SK-N-SH (cell line): Measurements from ENCODE around the gene LGR6. TPM values are rescaled to one million over a fixed set of nuclear protein-coding genes. Genes with fewer than 3 reads are reported as not detected.

Source experiments
- CTCF ChIA-PET: fragments of 300-600, 350-600 bp; formaldehyde crosslinking; extraction: SDS; loops from one replicate; lab custom pipeline; 2021; lab: Yijun Ruan, JAX
- POLR2A ChIA-PET: fragments of 350-600 bp; sonication (Branson Sonifier 250); formaldehyde crosslinking; extraction: SDS; loops from one replicate; lab custom pipeline; 2020; ENCODE audit warnings: antibody characterized with exemption, inconsistent platforms; lab: Yijun Ruan, JAX
- DNase-seq: peaks from one replicate; pipeline ENCODE4 v3.0.0; 2012
- H2AFZ ChIP-seq: fragments of 200-600 bp; sonication (generic); 2 replicates; pipeline ENCODE4 v1.8.1; 2016; ENCODE audit warnings: antibody characterized with exemption, mild to moderate bottlenecking, low read depth
- H3F3A ChIP-seq: fragments of 200-600 bp; sonication (generic); replicated peaks from 2 replicates; pipeline ENCODE3; 2016; ENCODE audit warnings: antibody characterized with exemption, mild to moderate bottlenecking; ENCODE audit not compliant: insufficient read depth
- H3K27ac ChIP-seq, 2 experiments: fragments of 200-500 bp in 1 of 2; fragments of 200-600 bp in 1 of 2; sonication (Bioruptor generic) in 1 of 2; sonication (generic), shearing (Covaris generic) in 1 of 2; 2 replicates each; pipeline versions ENCODE4 v1.5.1 to v1.6.1; 2014 to 2016; ENCODE audit warnings: low read depth in 2 of 2, inconsistent platforms in 1 of 2, low read length in 1 of 2, mild to moderate bottlenecking in 1 of 2, mixed read lengths in 1 of 2
- H3K27me3 ChIP-seq: fragments of 200-600 bp; sonication (generic), shearing (Covaris generic); 2 replicates; pipeline ENCODE4 v1.6.1; 2016; ENCODE audit warnings: mixed run types; ENCODE audit not compliant: insufficient read depth
- H3K36me3 ChIP-seq, 2 experiments: fragments of 200-500 bp in 1 of 2; fragments of 200-600 bp in 1 of 2; sonication (Bioruptor generic) in 1 of 2; sonication (generic) in 1 of 2; replicated peaks in 1 of 2; 2 replicates each; pipeline versions ENCODE3 to v1.5.1; 2014 to 2016; ENCODE audit warnings: low read length in 1 of 2, mild to moderate bottlenecking in 1 of 2; ENCODE audit not compliant: insufficient read depth in 2 of 2, control insufficient read depth in 1 of 2
- H3K4me1 ChIP-seq, 2 experiments: fragments of 200-500 bp in 1 of 2; fragments of 200-600 bp in 1 of 2; sonication (Bioruptor generic) in 1 of 2; sonication (generic), shearing (Covaris generic) in 1 of 2; 2 replicates each; pipeline versions ENCODE4 v1.5.1 to v1.6.1; 2014 to 2016; ENCODE audit warnings: low read depth in 1 of 2, low read length in 1 of 2, mixed run types in 1 of 2; ENCODE audit not compliant: insufficient read depth in 2 of 2, control insufficient read depth in 1 of 2
- H3K4me2 ChIP-seq: fragments of 200-600 bp; sonication (generic), shearing (Covaris generic); 2 replicates; pipeline ENCODE4 v1.6.1; 2017; ENCODE audit warnings: mixed run types
- H3K4me3 ChIP-seq, 2 experiments: fragments of 200-500 bp in 1 of 2; fragments of 200-600 bp in 1 of 2; sonication (Bioruptor generic) in 1 of 2; sonication (generic), shearing (Covaris generic) in 1 of 2; 2 replicates each; pipeline versions ENCODE4 v1.5.1 to v1.8.1; 2014 to 2016; ENCODE audit warnings: low read depth in 2 of 2, inconsistent platforms in 1 of 2, low read length in 1 of 2, mild to moderate bottlenecking in 1 of 2, mixed read lengths in 1 of 2, moderate library complexity in 1 of 2
- H3K79me2 ChIP-seq: fragments of 200-600 bp; sonication (generic); 2 replicates; pipeline ENCODE4 v1.8.1; 2017; ENCODE audit warnings: mild to moderate bottlenecking; ENCODE audit not compliant: insufficient read depth
- H3K9ac ChIP-seq: fragments of 200-600 bp; sonication (generic); 2 replicates; pipeline ENCODE4 v1.6.1; 2017; ENCODE audit warnings: mixed run types
- H3K9me2 ChIP-seq: fragments of 200-600 bp; sonication (generic); 2 replicates; pipeline ENCODE4 v1.6.1; 2017; ENCODE audit warnings: mixed run types
- H3K9me3 ChIP-seq: fragments of 200-600 bp; sonication (generic); 2 replicates; pipeline ENCODE4 v1.6.1; 2017; ENCODE audit warnings: mixed run types, mild to moderate bottlenecking, moderate library complexity
- H4K20me1 ChIP-seq: fragments of 200-600 bp; sonication (generic); 2 replicates; pipeline ENCODE4 v1.6.1; 2017; ENCODE audit warnings: mild to moderate bottlenecking, mixed run types; ENCODE audit not compliant: insufficient read depth
- ELF1 ChIP-seq: IDR thresholded peaks from 2 replicates; pipeline ENCODE4 v1.4.0; 2012
- EZH2phosphoT487 ChIP-seq: fragments of 200-600 bp; sonication (generic); IDR thresholded peaks from 2 replicates; pipeline ENCODE4 v1.6.1; 2017; ENCODE audit warnings: low read depth, mixed run types, mild to moderate bottlenecking, antibody characterized with exemption, moderate library complexity, borderline replicate concordance
- FOSL2 ChIP-seq: IDR thresholded peaks from 2 replicates; pipeline ENCODE4 v1.4.0; 2012; ENCODE audit warnings: low read depth, mild to moderate bottlenecking, moderate library complexity, borderline replicate concordance
- FOXJ3 ChIP-seq: sonication (generic); formaldehyde crosslinking; IDR thresholded peaks from 2 replicates; pipeline ENCODE4 v1.5.1; 2020; ENCODE audit warnings: mild to moderate bottlenecking, missing genetic modification reagents
- GATA2 ChIP-seq: sonication (generic); formaldehyde crosslinking; IDR thresholded peaks from 2 replicates; pipeline ENCODE4 v1.5.0; 2020; ENCODE audit warnings: mild to moderate bottlenecking, missing genetic modification reagents
- IRF3 ChIP-seq: fragments of 150-350 bp; IDR thresholded peaks from 2 replicates; pipeline ENCODE4 v1.6.1; 2016; ENCODE audit warnings: mild to moderate bottlenecking, low read depth, low read length
- MEF2A ChIP-seq: IDR thresholded peaks from 2 replicates; pipeline ENCODE4 v1.4.0; 2012; ENCODE audit warnings: low read depth, borderline replicate concordance
- MXI1 ChIP-seq: IDR thresholded peaks from 2 replicates; pipeline ENCODE4 v1.6.1; 2012; ENCODE audit warnings: mild to moderate bottlenecking, low read depth, low read length, improper control_type of control experiment
- RCOR1 ChIP-seq: fragments of 150-350 bp; IDR thresholded peaks from 2 replicates; pipeline ENCODE4 v1.6.1; 2017; ENCODE audit warnings: antibody characterized with exemption, low read length
- SMC3 ChIP-seq: IDR thresholded peaks from 2 replicates; pipeline ENCODE4 v1.6.1; 2012; ENCODE audit warnings: low read depth, low read length, improper control_type of control experiment
- YY1 ChIP-seq: IDR thresholded peaks from 2 replicates; pipeline ENCODE4 v1.4.0; 2012; ENCODE audit warnings: low read depth, mild to moderate bottlenecking
- WGBS: methylation state at CpG from one replicate; pipeline ENCODE4 v1.1.6; 2017; ENCODE audit warnings: low lambda C conversion rate; 5-methylcytosine and 5-hydroxymethylcytosine counted together
- polyA plus RNA-seq, 3 experiments: library from polyadenylated mRNA; depleted of rRNA; stranded (reverse); fragments of >200 nt; gene quantifications; 2 replicates each; pipeline ENCODE4 v1.2.3, GENCODE V29; 2012
- TF ChIP-seq, protein P1 (sequence below): IDR thresholded peaks from 2 replicates; pipeline ENCODE4 v1.6.1; 2012; ENCODE audit warnings: mild to moderate bottlenecking, low read depth, low read length, moderate library complexity
- TF ChIP-seq, protein P2 (sequence below): fragments of 150-350 bp; IDR thresholded peaks from 2 replicates; pipeline ENCODE4 v1.6.1; 2017; ENCODE audit warnings: antibody characterized with exemption, low read length, low read depth, borderline replicate concordance
- TF ChIP-seq, protein P3 (sequence below): fragments of 200-600 bp; sonication (generic); IDR thresholded peaks from 2 replicates; pipeline ENCODE4 v1.6.1; 2017; ENCODE audit warnings: antibody characterized with exemption, mild to moderate bottlenecking, moderate library complexity
- TF ChIP-seq, protein P4 (sequence below): IDR thresholded peaks from 2 replicates; pipeline ENCODE4 v1.4.0; 2012; ENCODE audit warnings: low read depth

Gene LGR6
- polyA plus RNA-seq, 1 of the 3 experiments (the other 2 are of a cell fraction), result 0.03 TPM

DNA sequence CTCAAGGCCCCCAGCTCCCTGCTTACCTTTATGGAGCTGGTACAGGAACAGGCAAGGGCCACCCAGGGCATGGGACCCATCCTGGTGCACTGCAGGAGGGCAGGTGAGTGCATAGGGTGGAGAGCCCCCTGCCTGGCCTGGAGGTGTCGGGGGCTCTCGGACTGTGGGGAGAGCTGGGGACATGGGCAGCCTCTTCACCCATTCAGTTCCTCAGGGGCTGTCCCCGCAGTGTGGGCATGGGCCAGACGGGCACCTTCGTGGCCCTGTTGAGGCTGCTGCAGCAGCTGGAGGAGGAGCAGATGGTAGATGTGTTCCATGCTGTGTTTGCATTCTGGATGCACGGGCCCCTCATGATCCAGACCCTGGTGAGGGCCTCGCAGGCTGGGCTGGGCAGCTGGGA is 7.3 kb upstream of the LGR6 start (continued):
- TF ChIP-seq MXI1 (no peak), FOSL2 (no peak), YY1 (no peak), ELF1 (no peak)
- TF ChIP-seq, protein P1, sequence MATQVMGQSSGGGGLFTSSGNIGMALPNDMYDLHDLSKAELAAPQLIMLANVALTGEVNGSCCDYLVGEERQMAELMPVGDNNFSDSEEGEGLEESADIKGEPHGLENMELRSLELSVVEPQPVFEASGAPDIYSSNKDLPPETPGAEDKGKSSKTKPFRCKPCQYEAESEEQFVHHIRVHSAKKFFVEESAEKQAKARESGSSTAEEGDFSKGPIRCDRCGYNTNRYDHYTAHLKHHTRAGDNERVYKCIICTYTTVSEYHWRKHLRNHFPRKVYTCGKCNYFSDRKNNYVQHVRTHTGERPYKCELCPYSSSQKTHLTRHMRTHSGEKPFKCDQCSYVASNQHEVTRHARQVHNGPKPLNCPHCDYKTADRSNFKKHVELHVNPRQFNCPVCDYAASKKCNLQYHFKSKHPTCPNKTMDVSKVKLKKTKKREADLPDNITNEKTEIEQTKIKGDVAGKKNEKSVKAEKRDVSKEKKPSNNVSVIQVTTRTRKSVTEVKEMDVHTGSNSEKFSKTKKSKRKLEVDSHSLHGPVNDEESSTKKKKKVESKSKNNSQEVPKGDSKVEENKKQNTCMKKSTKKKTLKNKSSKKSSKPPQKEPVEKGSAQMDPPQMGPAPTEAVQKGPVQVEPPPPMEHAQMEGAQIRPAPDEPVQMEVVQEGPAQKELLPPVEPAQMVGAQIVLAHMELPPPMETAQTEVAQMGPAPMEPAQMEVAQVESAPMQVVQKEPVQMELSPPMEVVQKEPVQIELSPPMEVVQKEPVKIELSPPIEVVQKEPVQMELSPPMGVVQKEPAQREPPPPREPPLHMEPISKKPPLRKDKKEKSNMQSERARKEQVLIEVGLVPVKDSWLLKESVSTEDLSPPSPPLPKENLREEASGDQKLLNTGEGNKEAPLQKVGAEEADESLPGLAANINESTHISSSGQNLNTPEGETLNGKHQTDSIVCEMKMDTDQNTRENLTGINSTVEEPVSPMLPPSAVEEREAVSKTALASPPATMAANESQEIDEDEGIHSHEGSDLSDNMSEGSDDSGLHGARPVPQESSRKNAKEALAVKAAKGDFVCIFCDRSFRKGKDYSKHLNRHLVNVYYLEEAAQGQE, result no peak
- TF ChIP-seq, protein P2, sequence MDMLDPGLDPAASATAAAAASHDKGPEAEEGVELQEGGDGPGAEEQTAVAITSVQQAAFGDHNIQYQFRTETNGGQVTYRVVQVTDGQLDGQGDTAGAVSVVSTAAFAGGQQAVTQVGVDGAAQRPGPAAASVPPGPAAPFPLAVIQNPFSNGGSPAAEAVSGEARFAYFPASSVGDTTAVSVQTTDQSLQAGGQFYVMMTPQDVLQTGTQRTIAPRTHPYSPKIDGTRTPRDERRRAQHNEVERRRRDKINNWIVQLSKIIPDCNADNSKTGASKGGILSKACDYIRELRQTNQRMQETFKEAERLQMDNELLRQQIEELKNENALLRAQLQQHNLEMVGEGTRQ, result no peak

- WGBS, result 59% methylated on average over 6 of the region's 8 CpGs
- Histone ChIP-seq H3K9me3 (no peaks in the 10 kb centered on the region), H4K20me1 (no peaks in the 10 kb centered on the region), H3K36me3 (no peaks in the 10 kb centered on the region), H3K27ac (no peak overlapping the region)
- CTCF ChIA-PET, result interaction anchor here (0.7 to 8.1 kb wide), 9 partner anchors 13 to 532 kb away, joined by 3 to 187 read pairs (median 6); no protein-coding TSS in a partner anchor
- no peak for DNase-seq
- no peak for TF ChIP-seq RCOR1
- TF ChIP-seq, all 33 proteins: peak for 0
- POLR2A ChIA-PET, result interaction anchor here (0.6 kb wide), 1 partner anchor 139 kb away, joined by 3 read pairs; no protein-coding TSS in a partner anchor
- no peak overlapping the region for H3K4me3 ChIP-seq
- peaks cover 0 to 4% of the 10 kb centered on the region in 2 experiments; a peak in 1 of 4 replicates for H3K4me1 ChIP-seq
- H3K9ac ChIP-seq, result no peak overlapping the region
- H3F3A ChIP-seq, result no peaks in the 10 kb centered on the region
- H3K4me2 ChIP-seq, result no peak overlapping the region
- H2AFZ ChIP-seq, result no peak overlapping the region
- no peaks in the 10 kb centered on the region for H3K79me2 ChIP-seq
- H3K9me2 ChIP-seq, result no peaks in the 10 kb centered on the region
- H3K27me3 ChIP-seq, result no peaks in the 10 kb centered on the region; the same call in 1 of the 2 replicates
Measured at GRCh38 chr1:202187041-202187671, 6.4 kb upstream of the LGR6 start.

- no peaks in the 10 kb centered on the region for H3K9me2 ChIP-seq
- no peaks in the 10 kb centered on the region for H3F3A ChIP-seq
- H3K4me3 ChIP-seq, result no peak overlapping the region
- H3K27me3 ChIP-seq, result no peaks in the 10 kb centered on the region; the same call in 1 of the 2 replicates
- H4K20me1 ChIP-seq, result no peaks in the 10 kb centered on the region
- WGBS, result 41% methylated on average over 6 of the region's 8 CpGs
- no peak overlapping the region for H3K9ac ChIP-seq
- no peaks in the 10 kb centered on the region for H3K9me3 ChIP-seq
- no peaks in the 10 kb centered on the region for H3K36me3 ChIP-seq
- no peak overlapping the region for H3K4me2 ChIP-seq
- H2AFZ ChIP-seq, result no peak overlapping the region
- CTCF ChIA-PET, result interaction anchor here (0.9 to 8.1 kb wide), 13 partner anchors 11 to 532 kb away, joined by 3 to 187 read pairs (median 9); no protein-coding TSS in a partner anchor
- H3K27ac ChIP-seq, result no peak overlapping the region
- POLR2A ChIA-PET, result no interaction called here
- no peaks in the 10 kb centered on the region for H3K79me2 ChIP-seq
- H3K4me1 ChIP-seq, result peaks cover 0 to 5% of the 10 kb centered on the region in 2 experiments; a peak in 1 of 4 replicates
- DNase-seq, result no peak
- TF ChIP-seq YY1, result no peak
- TF ChIP-seq RCOR1, result no peak
- no peak for TF ChIP-seq GATA2
- TF ChIP-seq FOSL2, result no peak
- no peak for TF ChIP-seq MEF2A
- TF ChIP-seq, protein P3, sequence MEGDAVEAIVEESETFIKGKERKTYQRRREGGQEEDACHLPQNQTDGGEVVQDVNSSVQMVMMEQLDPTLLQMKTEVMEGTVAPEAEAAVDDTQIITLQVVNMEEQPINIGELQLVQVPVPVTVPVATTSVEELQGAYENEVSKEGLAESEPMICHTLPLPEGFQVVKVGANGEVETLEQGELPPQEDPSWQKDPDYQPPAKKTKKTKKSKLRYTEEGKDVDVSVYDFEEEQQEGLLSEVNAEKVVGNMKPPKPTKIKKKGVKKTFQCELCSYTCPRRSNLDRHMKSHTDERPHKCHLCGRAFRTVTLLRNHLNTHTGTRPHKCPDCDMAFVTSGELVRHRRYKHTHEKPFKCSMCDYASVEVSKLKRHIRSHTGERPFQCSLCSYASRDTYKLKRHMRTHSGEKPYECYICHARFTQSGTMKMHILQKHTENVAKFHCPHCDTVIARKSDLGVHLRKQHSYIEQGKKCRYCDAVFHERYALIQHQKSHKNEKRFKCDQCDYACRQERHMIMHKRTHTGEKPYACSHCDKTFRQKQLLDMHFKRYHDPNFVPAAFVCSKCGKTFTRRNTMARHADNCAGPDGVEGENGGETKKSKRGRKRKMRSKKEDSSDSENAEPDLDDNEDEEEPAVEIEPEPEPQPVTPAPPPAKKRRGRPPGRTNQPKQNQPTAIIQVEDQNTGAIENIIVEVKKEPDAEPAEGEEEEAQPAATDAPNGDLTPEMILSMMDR, result no peak
- TF ChIP-seq, protein P4, sequence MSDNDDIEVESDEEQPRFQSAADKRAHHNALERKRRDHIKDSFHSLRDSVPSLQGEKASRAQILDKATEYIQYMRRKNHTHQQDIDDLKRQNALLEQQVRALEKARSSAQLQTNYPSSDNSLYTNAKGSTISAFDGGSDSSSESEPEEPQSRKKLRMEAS, result no peak
- TF ChIP-seq EZH2phosphoT487, result no peak
- no peak for TF ChIP-seq IRF3
- TF ChIP-seq FOXJ3 (CRISPR knock-in tag), result no peak
- no peak for TF ChIP-seq ELF1
- no peak for TF ChIP-seq SMC3
Measured at GRCh38 chr1:202187697-202188407, 5.7 kb upstream of the LGR6 start.
